ENCODE results near the gene DNAH5.

The DNAH5 gene

DNA sequence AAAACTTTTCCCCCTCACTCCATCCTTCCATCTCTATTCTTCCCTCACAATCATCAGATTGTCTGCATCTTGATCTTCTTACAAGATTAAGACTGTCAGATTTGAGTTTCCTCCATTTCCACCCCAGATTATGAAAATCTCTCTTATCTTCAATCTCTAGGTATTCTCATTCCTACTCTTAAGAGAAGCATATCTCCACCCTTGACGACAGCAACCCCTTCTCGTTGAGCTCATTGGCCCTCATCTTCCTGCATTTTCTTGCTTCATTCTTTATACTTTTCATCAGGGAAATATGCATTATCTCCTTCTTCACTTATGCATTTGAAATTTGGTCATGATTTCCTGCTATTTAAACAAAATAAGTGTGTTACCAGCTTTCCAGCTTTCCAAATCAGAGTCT, 301.3 kb downstream of the DNAH5 start:
- Histone ChIP-seq H3K4me1 (ENCODE audit: control insufficient read depth in 2 of 2, insufficient read depth in 1 of 2, low read depth in 1 of 2, low read length in 2 of 2) (no peaks in the 10 kb centered on the region), H2BK12ac (ENCODE audit: low read length) (no peak overlapping the region), H2BK120ac (ENCODE audit: low read depth, low read length) (no peak overlapping the region), H3K4me3 (ENCODE audit: low read length in 2 of 2) (no peak overlapping the region), H3K79me1 (ENCODE audit: low read depth, low read length) (no peaks in the 10 kb centered on the region), H3K36me3 (replicated peaks in 1 of 2; ENCODE audit: control insufficient read depth in 2 of 2, insufficient read depth in 2 of 2, low read length in 2 of 2) (no peaks in the 10 kb centered on the region), H3K9ac (ENCODE audit: low read depth, low read length, poor library complexity) (no peak overlapping the region), H3K4me2 (ENCODE audit: insufficient read depth, low read length, poor library complexity, severe bottlenecking) (no peak overlapping the region), H4K8ac (ENCODE audit: low read depth, low read length) (no peak overlapping the region), H3K23ac (ENCODE audit: low read depth, low read length, poor library complexity) (no peak overlapping the region), H2AFZ (ENCODE audit: low read length) (no peak overlapping the region), H2BK15ac (ENCODE audit: low read length) (no peak overlapping the region), H3K9me3 (replicated peaks in 1 of 2; ENCODE audit: control insufficient read depth in 2 of 2, insufficient read depth in 1 of 2, low read depth in 1 of 2, low read length in 2 of 2) (no peaks in the 10 kb centered on the region), H4K91ac (ENCODE audit: low read depth, low read length, poor library complexity) (no peak overlapping the region), H2BK5ac (ENCODE audit: low read length) (no peak overlapping the region), H3K18ac (ENCODE audit: low read length) (no peak overlapping the region), H3K27ac (replicated peaks; ENCODE audit: low read length) (no peak overlapping the region), H3K27me3 (ENCODE audit: control insufficient read depth in 3 of 3, insufficient read depth in 3 of 3, low read depth in 1 of 3, low read length in 3 of 3) (no peaks in the 10 kb centered on the region), H3K4ac (ENCODE audit: low read length) (no peak overlapping the region), H3K14ac (ENCODE audit: low read length) (no peak overlapping the region), H2AK5ac (ENCODE audit: low read depth, low read length) (no peak overlapping the region)
- no CpG with 5 or more reads among the region's 2 CpGs for WGBS, 2 donors (ENCODE audit: extremely low coverage in 2 of 2, insufficient read length in 2 of 2, insufficient replicate concordance in 1 of 2)
- no peak for DNase-seq (ENCODE audit: low spot score)

All from neuronal stem cell (in vitro differentiated cells).